Activated T-cell treated with anti-CD3 and anti-CD28 coated beads for 24 hours (primary cell): ENCODE measurements around the gene EPB41L2.
"Not testable (repeated sequence)": the region's sequence is repeated elsewhere in the genome, so short reads cannot be mapped to it uniquely, and the experiment has no call there.

ENCODE experiments used
- DNase-seq: peaks from one replicate; pipeline ENCODE4 v3.0.0-alpha.2; 2020; ENCODE audit warnings: low read depth

The EPB41L2 gene

DNA sequence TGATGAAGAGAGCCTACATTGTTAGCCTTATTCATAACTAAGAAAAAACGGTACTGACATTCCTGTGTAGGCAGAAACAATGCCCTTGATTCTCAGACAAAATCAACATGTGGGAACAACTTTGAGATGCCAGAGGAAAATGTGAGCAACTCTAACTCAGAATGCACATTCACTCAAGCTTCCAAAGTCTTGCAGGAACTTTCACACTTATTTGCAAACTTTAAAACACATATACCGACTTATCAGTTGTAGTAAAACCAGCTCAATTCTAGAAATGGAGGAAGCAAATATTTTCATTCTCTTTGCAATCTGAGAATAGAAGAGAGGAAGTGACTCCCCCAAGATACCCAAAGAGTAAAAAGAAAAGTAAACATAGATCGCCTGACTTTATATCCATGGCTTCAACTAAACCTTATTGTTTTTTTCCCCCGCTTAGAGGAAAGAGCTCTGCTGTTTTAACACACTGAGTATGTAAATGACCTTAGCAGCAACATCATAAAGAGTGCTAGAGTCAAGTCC lies 117.6 kb downstream of the EPB41L2 start:
- no peak for DNase-seq

- no peak for DNase-seq
These were observed 118.6 kb downstream of the EPB41L2 start for GRCh38 chr6:130944486-130944885.

DNA sequence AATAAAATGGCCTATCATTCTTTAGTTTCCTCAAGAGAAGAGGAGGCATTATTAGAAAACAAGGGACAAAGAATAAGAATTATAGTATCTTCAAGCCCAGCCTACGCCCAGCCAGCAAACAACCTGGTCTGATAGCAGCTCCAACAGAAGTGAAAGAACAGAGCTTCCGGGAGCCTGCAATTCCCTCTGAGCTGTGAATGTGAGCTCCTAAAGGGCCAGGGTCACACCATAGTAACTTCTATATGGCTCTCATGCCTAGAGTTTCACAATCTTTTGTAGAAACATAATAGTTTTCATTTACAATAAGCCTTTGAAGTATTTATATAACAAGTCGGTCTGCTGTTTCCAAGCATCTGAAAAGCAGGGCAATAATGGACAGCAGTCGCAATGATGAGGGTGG lies 119.3 kb downstream of the EPB41L2 start:
- no peak for DNase-seq

DNA sequence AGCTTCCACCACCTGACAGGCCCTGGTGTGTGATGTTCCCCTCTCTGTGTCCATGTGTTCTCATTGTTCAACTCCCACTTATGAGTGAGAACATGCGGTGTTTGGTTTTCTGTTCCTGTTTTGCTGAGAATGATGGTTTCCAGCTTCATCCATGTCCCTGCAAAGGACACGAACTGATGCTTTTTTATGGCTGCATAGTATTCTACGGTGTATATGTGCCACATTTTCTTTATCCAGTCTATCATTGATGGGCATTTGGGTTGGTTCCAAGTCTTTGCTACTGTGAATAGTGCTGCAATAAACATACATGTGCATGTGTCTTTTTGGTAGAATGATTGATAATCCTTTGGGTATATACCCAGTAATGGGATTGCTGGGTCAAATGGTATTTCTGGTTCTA lies 120.3 kb downstream of the EPB41L2 start:
- not testable (repeated sequence) for DNase-seq

- no peak for DNase-seq
These were observed 125.0 kb downstream of the EPB41L2 start for GRCh38 chr6:130937942-130938604.

DNA sequence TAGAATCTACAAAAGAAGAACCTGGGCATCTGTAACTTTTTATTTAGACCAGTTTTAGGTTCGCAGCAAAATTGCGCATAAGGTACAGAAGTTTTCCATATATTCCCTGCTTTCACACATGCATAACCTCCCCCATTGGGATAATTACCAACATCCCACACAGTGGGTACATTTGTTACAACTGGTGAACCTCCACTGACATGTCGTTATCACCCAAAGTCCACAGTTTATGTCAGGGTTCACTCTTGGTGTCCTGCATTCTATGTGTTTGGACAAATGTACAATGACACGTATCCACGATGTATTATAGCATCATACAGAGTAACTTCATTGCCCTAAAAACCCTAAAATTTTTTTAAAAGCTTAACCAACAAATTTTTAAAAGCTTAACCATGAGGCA lies 126.1 kb downstream of the EPB41L2 start:
- DNase-seq = no peak

DNA sequence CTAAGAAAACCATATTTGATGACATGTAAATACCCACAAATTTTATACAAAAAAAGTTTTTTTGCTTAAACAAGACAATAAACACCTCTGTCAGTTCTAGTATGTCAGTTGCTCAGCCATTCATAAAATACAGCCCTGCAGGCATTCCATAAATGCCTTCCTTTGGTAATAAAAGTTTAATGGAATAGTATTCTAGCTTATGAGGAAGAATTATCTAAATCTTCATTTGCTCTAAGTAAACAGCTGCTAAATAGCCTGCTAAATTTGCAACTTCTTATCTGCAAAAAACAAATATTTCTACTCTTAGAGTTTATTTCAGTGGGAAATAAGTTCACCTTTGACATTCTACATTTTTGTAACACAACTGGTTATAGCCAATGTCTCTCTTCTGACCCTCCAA lies 127.1 kb downstream of the EPB41L2 start:
- DNase-seq = no peak

DNA sequence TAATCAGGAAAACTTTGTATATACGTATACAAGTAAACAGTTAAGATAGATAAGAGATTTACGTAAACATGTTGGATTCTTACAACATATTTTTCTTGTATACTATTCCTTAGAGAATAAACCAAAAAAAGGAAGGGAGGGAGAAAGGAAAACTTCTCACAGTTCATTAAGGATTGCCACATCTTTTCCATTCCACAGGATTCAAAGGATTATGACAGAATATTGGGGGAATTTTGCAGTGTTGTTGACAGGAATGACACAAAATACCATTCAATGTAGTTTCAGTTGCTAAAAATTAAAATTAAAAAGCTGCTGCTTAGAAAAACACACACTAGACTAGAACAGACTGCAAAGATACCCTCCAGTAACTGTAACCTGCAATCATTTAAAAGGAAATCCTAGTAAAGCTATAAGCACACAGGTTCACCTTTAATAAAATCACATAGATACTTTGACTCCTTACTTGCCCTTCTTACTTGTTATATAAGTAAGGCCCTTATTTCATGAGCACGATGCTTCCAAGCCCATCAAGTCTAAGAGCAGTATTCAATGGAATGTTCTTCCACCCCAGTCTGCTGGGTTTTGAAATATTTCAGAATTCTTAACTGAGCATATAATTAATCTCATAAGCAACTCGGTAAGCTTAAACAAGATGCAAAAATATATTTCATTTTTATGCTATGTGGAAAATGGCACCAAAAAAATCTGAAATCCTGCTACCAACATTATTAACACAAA lies 128.0 kb downstream of the EPB41L2 start:
- DNase-seq = no peak

- no peak for DNase-seq
These were observed 129.3 kb downstream of the EPB41L2 start for GRCh38 chr6:130933712-130934200.

DNA sequence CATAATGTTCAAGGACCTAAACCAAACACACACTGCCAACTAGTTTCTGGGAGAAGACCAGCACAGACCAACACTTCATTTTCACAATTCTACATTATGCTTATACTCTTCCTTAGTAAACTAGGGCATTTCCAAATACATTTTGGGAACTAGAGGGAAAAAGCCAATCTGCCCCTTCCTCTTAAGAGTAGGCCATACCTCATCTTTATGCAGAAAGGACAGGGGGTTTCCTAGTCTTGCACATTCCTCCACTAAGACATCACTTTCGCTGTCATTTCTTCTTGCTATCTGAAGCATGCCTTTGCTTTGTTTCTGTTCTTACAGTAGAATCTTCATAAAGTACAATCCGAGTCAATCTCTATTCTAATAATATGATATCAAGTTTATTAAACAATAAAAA lies 130.1 kb downstream of the EPB41L2 start:
- DNase-seq = no peak

GRCh38 chr6:130932438-130932837 lies 130.6 kb downstream of the EPB41L2 start:
- DNase-seq = no peak

DNA sequence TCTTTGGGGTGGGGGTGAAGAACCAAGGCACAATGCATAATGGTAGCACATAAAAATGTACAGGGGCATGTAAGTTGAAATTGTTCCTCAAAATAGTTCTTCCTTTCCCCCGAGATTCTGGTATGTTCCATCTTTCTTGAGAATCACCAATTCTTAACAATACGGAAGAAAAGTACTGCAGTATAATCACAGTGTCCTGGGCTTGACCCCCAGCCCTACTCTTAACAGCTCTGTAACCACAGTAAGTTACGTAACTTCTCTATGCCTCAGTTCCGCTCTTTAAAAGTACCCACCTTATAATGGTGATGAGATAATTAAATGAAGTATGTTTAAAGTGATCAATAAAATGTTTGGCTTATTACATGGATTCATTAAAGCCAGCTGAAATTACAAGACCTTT lies 131.4 kb downstream of the EPB41L2 start:
- DNase-seq = no peak

GRCh38 chr6:130929036-130929678 lies 133.9 kb downstream of the EPB41L2 start:
- no peak for DNase-seq

DNA sequence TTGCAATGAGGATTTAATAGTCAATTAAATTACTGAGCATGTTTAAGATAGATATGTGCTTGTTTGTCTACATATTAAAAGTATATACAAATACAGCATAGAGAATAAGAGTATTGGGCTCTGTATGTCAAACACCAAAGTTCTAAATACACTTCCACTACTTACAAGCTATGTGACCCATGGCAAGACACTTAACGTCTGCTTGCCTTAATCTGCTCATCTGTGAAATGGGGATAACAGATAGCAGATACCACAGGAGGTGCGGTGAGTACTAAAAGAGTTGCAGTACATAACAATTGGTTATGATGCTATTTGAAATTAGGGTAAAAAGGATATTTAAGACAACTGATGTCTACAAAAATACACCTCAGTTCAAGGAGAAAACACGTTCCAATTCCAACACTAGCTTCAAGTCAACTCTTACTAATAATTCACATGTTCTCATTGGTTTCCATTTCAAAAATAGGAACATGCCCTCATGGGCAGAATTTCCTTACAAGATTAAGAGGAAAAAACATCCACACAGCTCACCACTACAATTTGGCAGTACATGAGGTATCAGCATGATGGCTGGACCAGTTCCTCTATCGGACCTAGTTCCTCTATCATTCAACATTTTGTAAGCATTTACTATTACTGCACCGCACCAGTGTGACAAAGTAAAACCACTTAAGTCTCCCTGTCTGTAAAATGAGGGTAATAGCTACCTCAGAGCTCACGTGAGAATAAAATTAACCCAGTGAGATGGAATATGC lies 134.7 kb downstream of the EPB41L2 start:
- no peak for DNase-seq

DNA sequence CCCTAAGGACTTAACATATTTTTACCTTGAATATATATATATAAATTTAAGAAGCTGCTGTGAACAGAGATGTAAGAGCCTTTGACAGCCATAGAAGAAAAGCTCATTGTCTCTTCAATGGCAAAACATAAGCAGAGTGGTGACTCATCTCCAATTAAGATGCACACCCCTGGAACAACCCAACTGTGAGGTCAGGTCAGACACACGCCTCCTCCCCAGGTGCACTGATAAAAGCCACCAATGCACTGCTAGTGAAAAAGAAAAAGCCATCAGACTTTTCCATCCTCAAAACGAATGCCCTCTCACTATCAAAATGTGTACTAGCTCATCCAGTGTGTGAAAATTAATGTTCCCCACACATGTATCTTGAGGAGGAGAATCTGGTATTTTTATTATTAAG lies 135.7 kb downstream of the EPB41L2 start:
- DNase-seq = no peak

DNA sequence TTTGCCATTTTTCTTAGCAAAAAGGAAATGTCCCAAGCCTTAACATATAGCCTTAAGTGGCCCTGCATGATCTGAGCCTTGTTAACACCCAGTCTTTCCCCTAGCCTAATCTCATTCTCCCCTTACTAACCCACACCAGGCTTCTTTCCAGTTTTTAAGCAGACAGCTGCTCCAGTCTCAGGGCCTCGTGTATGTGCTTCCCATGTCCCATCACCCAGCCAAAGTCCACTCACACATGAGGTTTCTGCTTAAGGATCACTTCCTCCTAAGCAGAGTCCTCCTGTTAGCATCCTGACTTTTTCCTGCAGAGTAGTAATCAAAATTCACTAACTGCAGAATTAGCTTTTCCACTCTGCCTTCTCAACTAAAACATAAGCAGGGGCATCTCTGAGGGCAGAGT lies 139.7 kb downstream of the EPB41L2 start:
- no peak for DNase-seq

DNA sequence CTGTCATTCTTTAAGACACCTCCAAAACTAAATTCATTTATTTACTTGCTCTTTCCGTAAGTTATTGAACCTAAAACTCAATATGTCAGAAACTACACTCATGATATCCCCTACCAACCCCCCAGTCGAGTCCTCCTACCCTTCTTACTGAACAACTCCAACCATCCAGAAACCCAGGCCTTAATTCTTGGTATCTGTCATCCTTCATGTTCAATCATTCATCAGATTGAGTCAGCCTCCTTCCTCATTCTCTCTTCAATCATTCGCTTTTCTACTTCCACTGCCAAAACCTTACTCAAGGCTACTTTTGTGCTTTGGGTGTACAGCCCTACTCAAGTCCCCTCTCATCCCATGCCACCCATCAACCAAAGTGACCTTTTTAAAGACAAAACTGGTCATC lies 140.1 kb downstream of the EPB41L2 start:
- no peak for DNase-seq

DNA sequence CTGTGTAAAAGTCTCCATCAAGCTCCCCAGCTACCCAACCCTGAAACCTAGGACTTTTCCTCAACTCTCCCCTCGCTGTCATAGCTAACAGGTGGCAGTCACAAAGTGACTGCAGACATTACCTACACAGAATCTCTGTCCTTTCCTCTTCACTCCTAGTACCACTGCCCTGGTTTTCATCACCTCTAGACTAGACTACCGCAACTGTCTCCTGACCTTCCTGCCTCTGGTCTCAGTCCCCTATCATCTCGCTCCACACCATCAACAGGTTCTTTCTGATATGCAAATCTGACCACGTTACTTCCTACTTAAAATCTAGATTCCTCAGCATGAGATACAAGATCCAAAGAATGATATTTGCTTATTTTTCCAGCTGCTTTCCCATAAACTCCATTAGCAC lies 142.1 kb downstream of the EPB41L2 start:
- DNase-seq = no peak

DNA sequence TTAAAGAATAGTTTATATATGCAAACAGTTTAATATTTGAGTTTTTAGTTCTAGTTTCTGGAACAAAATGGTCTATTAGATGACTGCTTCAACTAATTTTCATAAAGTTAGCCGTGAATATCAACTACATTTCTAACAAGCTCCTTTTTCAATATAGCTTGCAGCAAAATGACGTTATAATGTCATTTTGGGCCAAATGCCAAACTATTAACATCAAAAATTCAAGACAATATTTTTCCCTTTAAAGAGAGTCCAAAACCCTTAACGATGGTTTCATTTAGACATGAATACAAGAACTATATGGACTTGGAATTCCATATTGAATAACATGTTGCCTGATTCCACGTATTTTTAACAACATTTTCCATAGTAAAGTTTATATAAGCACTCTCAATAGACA lies 144.9 kb downstream of the EPB41L2 start:
- no peak for DNase-seq

DNA sequence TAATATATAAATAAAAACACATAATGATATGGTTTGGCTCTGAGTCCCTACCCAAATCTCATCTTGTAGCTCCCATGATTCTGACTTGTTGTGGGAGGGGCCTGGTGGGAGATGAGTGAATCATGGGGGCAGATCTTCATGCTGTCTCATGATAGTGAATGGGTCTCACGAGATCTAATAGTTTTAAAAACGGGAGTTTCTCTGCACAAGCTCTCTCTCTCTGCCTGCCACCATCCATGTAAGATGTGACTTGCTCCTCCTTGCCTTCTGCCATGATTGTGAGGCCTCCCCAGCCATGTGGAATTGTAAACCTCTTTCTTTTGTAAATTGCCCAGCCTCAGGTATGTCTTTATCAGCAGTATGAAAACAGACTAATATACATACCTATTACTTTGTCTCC lies 147.4 kb downstream of the EPB41L2 start:
- not testable (repeated sequence) for DNase-seq

DNA sequence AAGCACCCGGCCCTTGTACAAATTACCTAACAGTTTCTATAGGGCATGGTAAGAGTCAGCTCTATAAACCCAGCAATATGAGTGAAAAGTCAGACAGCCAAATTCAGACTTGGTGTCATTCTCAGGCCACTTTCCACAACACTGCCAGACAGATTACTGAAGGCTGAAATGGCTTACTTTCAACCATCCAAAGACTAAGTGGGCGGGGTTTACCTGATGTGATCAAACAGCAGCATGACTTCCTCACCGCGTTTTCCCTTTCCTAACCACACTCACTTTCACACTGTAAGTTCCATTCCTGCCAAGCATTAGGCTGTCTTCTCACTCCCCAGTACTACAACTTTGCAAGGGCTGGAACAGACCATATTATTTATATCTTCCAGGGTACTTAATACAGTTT lies 149.9 kb downstream of the EPB41L2 start:
- DNase-seq = peak; percentile 21

DNA sequence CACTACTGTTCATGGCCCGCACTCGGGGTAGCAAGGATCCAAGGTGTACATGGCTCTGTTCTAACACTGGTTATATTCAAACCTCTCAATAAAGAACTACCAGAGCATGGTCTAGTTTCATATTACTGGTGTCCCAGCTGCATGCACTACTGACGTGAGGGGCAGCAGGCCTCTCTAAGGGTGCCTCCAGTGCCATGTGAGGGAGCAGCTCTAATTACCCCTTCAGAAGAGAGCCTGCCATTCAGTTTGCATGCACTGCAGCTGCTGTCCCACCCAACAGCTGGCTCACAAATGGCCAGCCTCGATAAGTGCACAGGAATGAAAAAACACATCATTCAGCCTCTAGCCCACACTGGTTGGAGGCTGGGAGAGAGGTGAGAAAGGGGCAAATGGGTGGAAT lies 150.6 kb downstream of the EPB41L2 start:
- DNase-seq = no peak
